Esophagus (tissue), 2 donors: ENCODE measurements around the gene KCNG3. TPM values are rescaled to one million over a fixed set of nuclear protein-coding genes. Genes with fewer than 3 reads are reported as not detected.

ENCODE experiments used
- H3K27ac ChIP-seq, 2 donors: one replicate each; pipeline ENCODE4 v1.5.1; 2013; ENCODE audit warnings: low read depth in 2 of 2, mild to moderate bottlenecking in 2 of 2, inconsistent platforms in 1 of 2, low read length in 1 of 2, moderate library complexity in 1 of 2
- H3K27me3 ChIP-seq, 2 donors: one replicate each; pipeline ENCODE4 v1.6.1; 2013; ENCODE audit warnings: low read length in 2 of 2, control low read depth in 1 of 2, mild to moderate bottlenecking in 1 of 2; ENCODE audit not compliant: insufficient read depth in 2 of 2, control insufficient read depth in 1 of 2
- H3K36me3 ChIP-seq, 2 donors: one replicate each; pipeline ENCODE4 v1.6.1; 2013; ENCODE audit warnings: low read length in 1 of 2; ENCODE audit not compliant: control insufficient read depth in 2 of 2, insufficient read depth in 2 of 2
- H3K4me1 ChIP-seq, 2 donors: one replicate each; pipeline ENCODE4 v1.6.1; 2013; ENCODE audit warnings: low read length in 1 of 2; ENCODE audit not compliant: control insufficient read depth in 2 of 2, insufficient read depth in 2 of 2
- H3K4me3 ChIP-seq, 2 donors: one replicate each; pipeline ENCODE4 v1.5.1; 2013; ENCODE audit warnings: low read length in 2 of 2, mild to moderate bottlenecking in 2 of 2, low read depth in 1 of 2, moderate library complexity in 1 of 2
- H3K9me3 ChIP-seq, 2 donors: one replicate each; pipeline ENCODE4 v1.6.1; 2013; ENCODE audit warnings: mild to moderate bottlenecking in 2 of 2, low read depth in 1 of 2, low read length in 1 of 2, moderate library complexity in 1 of 2; ENCODE audit not compliant: control insufficient read depth in 2 of 2, insufficient read depth in 1 of 2
- WGBS, 2 donors: extraction: QIAGEN DNeasy Blood & Tissue Kit; methylation state at CpG; one replicate each; pipeline ENCODE4 v1.1.7; 2013; 5-methylcytosine and 5-hydroxymethylcytosine counted together
- polyA plus RNA-seq, 2 donors: library from polyadenylated mRNA; stranded (reverse); fragments of 200-250 nt; gene quantifications; one replicate each; pipeline ENCODE4 v1.2.3, GENCODE V29; 2013
- donor health status: healthy with polysubstance abuse.
- donor health status: Bipolar disorder and iron deficiency.

Gene KCNG3
- polyA plus RNA-seq, 2 donors: 0.02 to 0.04 TPM

DNA sequence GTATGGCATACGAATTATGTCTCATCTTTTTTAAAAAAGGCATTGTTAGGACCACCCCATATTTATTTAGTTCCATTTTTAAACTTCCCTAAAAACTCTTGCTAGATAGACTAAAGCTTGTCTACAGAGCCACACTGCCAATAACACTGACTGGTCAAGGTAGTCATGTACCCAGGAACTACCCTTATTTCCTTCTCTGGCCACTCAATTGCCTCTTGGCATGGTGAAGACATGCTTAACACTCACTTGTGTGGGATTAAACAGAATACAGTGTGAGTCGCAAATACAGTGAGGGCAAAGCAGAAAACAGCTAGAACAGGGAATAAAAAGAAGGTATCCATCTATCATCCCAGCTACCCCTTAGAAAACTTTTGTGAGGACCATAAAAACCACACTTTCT lies 57.4 kb downstream of the KCNG3 start:
- WGBS, 2 donors: 80 to 84% methylated on average over 2 of the region's 2 CpGs

DNA sequence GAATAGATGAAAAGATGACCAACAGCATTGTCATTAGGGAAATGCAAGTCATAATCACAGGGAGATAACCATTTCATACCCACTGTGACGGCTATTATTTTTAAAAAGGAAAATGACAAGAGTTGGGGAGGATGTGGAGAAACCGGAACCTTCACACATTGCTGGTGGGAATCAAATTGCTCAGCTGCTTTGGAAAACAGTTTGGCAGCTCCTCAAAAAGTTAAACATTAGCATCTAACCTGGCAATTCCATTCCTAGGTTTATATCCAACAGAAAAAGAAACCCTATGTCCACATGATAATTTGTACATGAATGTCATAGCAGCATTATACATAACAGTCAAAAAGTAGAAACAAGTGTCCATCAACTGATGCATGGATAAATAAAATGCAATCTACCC lies 58.2 kb downstream of the KCNG3 start:
- Histone ChIP-seq H3K27ac (no peak overlapping the region), H3K4me3 (no peak overlapping the region), H3K27me3 (no peaks in the 10 kb centered on the region), H3K9me3 (no peaks in the 10 kb centered on the region), H3K4me1 (no peaks in the 10 kb centered on the region), H3K36me3 (no peaks in the 10 kb centered on the region)
- WGBS, 2 donors: 76 to 86% methylated on average over 2 of the region's 2 CpGs

More for the DNA sequence above, 57.4 kb downstream of the KCNG3 start:
- H3K27ac ChIP-seq: no peak overlapping the region
- H3K4me1 ChIP-seq: no peaks in the 10 kb centered on the region
- H3K4me3 ChIP-seq: no peak overlapping the region
- H3K9me3 ChIP-seq: no peaks in the 10 kb centered on the region
- H3K36me3 ChIP-seq: no peaks in the 10 kb centered on the region
- no peaks in the 10 kb centered on the region for H3K27me3 ChIP-seq

DNA sequence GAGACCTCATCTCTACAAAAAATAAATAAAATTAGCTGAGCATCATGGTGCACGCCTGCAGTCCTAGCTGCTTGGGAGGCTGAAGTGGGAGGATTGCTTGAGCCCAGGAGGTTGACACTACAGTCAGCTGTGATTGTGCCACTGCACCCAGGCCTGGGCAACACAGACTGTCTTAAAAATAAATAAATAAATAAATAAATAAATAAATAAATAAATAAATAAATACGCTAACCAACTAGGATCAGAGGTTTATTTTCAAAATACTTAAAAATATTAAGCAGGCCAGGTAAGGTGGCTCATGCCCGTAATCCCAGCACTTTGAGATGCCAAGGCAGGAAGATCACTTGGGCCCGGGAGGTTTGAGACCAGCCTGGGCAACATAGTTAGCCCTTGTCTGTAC lies 63.6 kb downstream of the KCNG3 start:
- 98% methylated on average over 4 of the region's 4 CpGs for whole genome bisulfite sequencing, 2 donors
- H3K9me3 ChIP-seq: no peaks in the 10 kb centered on the region
- no peak overlapping the region for H3K4me3 ChIP-seq
- H3K27ac ChIP-seq: no peak overlapping the region
- no peaks in the 10 kb centered on the region for H3K4me1 ChIP-seq
- no peaks in the 10 kb centered on the region for H3K36me3 ChIP-seq
- H3K27me3 ChIP-seq: no peaks in the 10 kb centered on the region

GRCh38 chr2:42429352-42429751 lies 64.4 kb downstream of the KCNG3 start:
- no peak overlapping the region for H3K27ac ChIP-seq
- no peaks in the 10 kb centered on the region for H3K27me3 ChIP-seq
- H3K9me3 ChIP-seq: peaks cover 0 to 2% of the 10 kb centered on the region in 2 donors
- no peaks in the 10 kb centered on the region for H3K36me3 ChIP-seq
- WGBS, 2 donors: 89 to 97% methylated on average over 2 of the region's 2 CpGs
- H3K4me1 ChIP-seq: peaks cover 0 to 2% of the 10 kb centered on the region in 2 donors
- no peak overlapping the region for H3K4me3 ChIP-seq

GRCh38 chr2:42425697-42426096 lies 68.1 kb downstream of the KCNG3 start:
- Histone ChIP-seq H3K27me3 (peaks cover 0 to 4% of the 10 kb centered on the region in 2 donors), H3K4me3 (no peak overlapping the region)
- WGBS, 2 donors: 68 to 82% methylated on average over 3 of the region's 3 CpGs

DNA sequence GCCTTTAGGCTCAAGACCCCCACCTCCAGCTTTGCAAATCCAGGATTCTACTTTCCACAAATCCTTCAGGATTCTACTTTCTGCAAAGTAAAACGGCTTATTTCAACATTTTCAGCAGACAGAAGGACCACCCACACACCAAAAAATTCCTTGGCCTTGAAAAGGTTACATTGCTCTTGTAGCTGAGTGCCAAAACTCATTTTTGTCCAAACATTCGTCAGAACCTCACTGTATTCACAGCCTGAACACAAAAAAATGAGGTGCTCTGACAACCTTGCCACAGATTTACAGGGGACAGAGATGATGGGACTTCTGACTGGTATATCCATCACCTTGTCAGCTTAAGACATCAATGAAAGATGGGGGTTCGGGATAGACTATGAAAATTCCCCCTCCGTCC lies 69.7 kb downstream of the KCNG3 start:
- 54 to 62% methylated on average over 4 of the region's 4 CpGs for WGBS, 2 donors
- peaks cover 0 to 2% of the 10 kb centered on the region in 2 donors for H3K9me3 ChIP-seq
- H3K27me3 ChIP-seq: peaks cover 0 to 4% of the 10 kb centered on the region in 2 donors
- peaks cover 0 to 2% of the 10 kb centered on the region in 2 donors for H3K4me1 ChIP-seq
- H3K36me3 ChIP-seq: no peaks in the 10 kb centered on the region
- no peak overlapping the region for H3K4me3 ChIP-seq
- H3K27ac ChIP-seq: no peak overlapping the region

More at GRCh38 chr2:42425697-42426096, 68.1 kb downstream of the KCNG3 start:
- Histone ChIP-seq H3K36me3 (no peaks in the 10 kb centered on the region), H3K4me1 (peaks cover 0 to 2% of the 10 kb centered on the region in 2 donors), H3K9me3 (peaks cover 0 to 2% of the 10 kb centered on the region in 2 donors), H3K27ac (no peak overlapping the region)

GRCh38 chr2:42421601-42422239 lies 72.1 kb downstream of the KCNG3 start:
- Histone ChIP-seq H3K27ac (no peak overlapping the region), H3K36me3 (no peaks in the 10 kb centered on the region), H3K9me3 (peaks cover 0 to 2% of the 10 kb centered on the region in 2 donors), H3K27me3 (peaks cover 0 to 4% of the 10 kb centered on the region in 2 donors), H3K4me3 (no peak overlapping the region), H3K4me1 (peaks cover 0 to 2% of the 10 kb centered on the region in 2 donors)
- whole genome bisulfite sequencing, 2 donors: 72 to 75% methylated on average over 3 of the region's 3 CpGs

GRCh38 chr2:42421157-42421485 lies 72.7 kb downstream of the KCNG3 start:
- Histone ChIP-seq H3K4me1 (peaks cover 0 to 2% of the 10 kb centered on the region in 2 donors), H3K27me3 (peaks cover 0 to 4% of the 10 kb centered on the region in 2 donors), H3K27ac (no peak overlapping the region), H3K9me3 (peaks cover 0 to 2% of the 10 kb centered on the region in 2 donors), H3K4me3 (no peak overlapping the region), H3K36me3 (no peaks in the 10 kb centered on the region)
- 52 to 53% methylated on average over 3 of the region's 3 CpGs for WGBS, 2 donors

GRCh38 chr2:42414648-42415047 lies 79.1 kb downstream of the KCNG3 start:
- H3K27me3 ChIP-seq: no peaks in the 10 kb centered on the region
- no peaks in the 10 kb centered on the region for H3K4me1 ChIP-seq
- no peaks in the 10 kb centered on the region for H3K9me3 ChIP-seq
- H3K36me3 ChIP-seq: no peaks in the 10 kb centered on the region
- no peak overlapping the region for H3K4me3 ChIP-seq
- no peak overlapping the region for H3K27ac ChIP-seq

GRCh38 chr2:42414158-42414557 lies 79.6 kb downstream of the KCNG3 start:
- H3K4me3 ChIP-seq: no peak overlapping the region
- no peak overlapping the region for H3K27ac ChIP-seq
- no peaks in the 10 kb centered on the region for H3K4me1 ChIP-seq
- no peaks in the 10 kb centered on the region for H3K9me3 ChIP-seq
- no peaks in the 10 kb centered on the region for H3K36me3 ChIP-seq
- H3K27me3 ChIP-seq: no peaks in the 10 kb centered on the region
